Activated CD8-positive, alpha-beta memory T cell treated with anti-CD3 and anti-CD28 coated beads for 4 hours (primary cell): ENCODE results near the gene MRPL48.
"Not testable (repeated sequence)": the region's sequence is repeated elsewhere in the genome, so short reads cannot be mapped to it uniquely, and the experiment has no call there.

Source experiments
- DNase-seq, 2 donors: peaks; one replicate each; pipeline ENCODE4 v3.0.0-alpha.2; 2020; ENCODE audit warnings: low read depth in 2 of 2

The MRPL48 gene

GRCh38 chr11:73838443-73839122 is 50.9 kb downstream of the MRPL48 start:
- DNase-seq, result no peak

DNA sequence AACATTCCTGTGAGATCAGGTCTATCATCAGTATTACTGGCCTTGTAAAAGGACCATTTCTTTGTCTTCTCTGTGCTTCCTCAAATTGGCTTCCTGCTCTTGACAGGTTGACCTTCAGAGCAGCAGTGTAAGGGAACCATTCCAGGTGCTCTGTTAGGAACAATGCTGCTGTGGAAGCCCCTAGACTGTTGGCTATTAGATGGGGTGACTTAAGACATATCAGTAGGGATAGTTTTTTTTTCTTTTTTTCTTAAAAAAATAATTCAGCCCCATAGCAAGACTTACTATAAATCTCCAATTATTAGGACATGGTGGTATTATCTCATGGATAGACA is 51.4 kb downstream of the MRPL48 start:
- no peak for DNase-seq

GRCh38 chr11:73851046-73851764 is 63.5 kb downstream of the MRPL48 start:
- DNase-seq, result no peak

DNA sequence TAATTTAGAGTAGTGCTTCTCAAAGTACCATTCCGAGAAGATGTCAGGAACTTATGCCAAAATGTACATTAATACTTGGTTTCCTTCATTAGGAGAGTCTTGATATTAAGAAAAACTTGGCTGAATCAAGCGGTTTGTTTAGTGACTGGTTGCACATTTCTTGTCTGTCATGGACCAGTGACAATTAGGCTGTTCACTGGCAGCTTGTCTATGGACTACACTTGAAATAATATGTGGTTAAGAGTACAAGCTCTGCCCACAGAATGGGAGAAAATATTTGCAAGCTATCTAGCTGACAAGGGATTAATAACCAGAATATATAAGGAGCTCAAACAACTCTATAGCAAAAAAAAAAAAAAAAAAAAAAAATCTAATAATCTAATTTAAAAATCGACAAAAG is 64.4 kb downstream of the MRPL48 start:
- DNase-seq, result no peak

DNA sequence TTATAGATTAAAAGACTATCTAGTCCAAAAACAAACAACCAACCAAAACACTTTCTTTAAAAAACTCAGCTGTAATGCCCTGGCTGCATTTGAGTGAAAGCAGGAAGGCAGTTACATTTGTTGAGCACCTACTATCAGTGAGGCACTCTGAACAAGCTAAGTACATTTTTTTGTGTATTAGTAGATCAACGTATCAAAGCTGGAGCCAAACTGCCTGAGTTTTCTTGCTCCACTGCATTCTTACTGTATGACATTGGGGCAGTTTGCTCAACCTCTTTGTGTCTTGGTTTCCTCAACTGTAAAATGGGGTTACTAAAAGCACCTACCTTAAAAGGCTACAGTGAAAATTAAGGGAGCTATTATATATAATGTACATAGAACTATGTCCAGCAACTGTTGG is 67.0 kb downstream of the MRPL48 start:
- no peak for DNase-seq

DNA sequence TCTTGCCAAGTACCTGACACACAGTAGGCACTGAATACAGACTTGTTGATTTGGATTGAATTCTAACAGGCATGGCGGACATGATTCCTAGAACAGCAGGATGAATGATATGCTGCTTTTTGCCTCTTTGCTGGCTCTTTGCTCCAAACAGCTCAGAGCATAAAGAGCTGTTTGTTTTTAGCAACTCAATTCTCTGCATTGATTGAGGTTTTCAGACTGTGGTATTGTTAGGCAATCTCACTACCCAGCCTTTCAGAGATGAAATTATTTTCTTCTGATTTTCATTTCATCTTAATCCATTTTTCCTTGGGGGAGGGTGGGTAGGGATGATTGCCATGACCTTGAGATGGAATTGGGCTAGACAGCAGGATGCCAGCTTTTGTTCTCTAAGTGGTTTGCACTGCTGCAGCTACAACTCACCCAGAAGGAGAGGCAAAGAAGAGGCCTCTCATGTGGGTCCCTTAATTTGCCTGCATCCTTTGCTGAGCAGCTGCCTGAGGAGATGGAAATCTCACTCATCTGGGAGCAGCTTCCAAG is 68.4 kb downstream of the MRPL48 start:
- no peak for DNase-seq

DNA sequence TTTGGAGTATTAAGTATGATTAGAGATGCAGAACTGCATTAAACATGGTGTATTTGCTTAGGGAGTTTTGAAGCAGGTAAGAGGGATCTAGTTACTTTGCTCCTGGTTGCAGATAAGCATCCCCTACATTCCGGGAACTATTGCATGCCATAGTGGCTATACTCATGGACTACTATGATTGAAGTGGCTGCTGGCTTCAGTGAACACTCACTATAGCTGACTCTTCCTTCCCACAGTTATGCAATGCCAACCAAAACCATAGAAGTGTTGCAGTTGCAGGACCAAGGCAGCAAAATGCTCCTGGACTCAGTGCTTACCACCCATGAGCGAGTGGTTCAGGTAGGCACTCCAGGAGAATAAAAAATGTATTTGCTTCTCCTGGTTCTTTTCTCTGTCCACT is 72.0 kb downstream of the MRPL48 start:
- no peak for DNase-seq

GRCh38 chr11:73860202-73860601 is 72.5 kb downstream of the MRPL48 start:
- DNase-seq, result no peak

DNA sequence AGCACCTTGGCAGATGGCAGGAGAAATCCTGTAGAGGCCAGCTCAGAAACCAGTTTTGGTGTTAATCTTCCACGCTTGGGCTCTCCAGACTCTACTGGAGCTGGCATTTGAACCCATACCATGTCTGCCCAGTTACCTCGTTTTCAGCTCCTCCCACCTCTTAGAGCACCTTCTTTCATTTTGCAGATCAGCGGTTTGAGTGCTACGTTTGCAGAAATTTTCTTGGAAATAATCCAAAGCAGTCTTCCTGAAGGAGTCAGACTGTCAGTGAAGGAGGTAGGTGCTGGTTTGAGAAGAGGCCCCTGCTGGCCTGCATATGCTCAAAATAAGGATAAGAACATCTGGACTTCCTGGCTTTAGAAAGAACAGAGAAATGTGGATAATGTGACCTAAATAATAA is 75.3 kb downstream of the MRPL48 start:
- no peak for DNase-seq

DNA sequence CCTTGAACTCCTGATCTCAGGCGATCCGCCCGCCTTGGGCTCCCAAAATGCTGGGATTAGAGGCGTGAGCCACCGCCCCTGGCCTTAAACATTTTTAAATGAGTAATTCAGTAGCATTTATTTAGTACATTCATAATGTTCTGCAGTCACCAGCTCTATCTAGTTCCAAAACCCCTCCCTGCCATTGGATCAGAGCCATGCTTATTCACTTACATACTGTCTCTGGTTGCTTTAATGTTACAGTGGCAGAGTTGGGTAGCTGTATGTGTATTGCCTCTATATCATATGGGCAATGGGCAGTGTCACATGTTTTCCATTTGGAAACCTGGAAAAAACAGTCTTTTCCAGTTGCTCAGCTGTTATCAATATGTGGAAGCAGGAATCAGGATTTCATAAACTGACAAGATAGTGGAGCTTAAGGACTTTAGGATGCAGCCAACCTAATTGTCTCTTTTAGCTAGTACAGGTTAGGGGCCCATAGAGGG is 78.5 kb downstream of the MRPL48 start:
- DNase-seq, result no peak

- DNase-seq, result no peak
Observed at GRCh38 chr11:73866586-73866996, 78.9 kb downstream of the MRPL48 start.

- no peak for DNase-seq
Observed at GRCh38 chr11:73869332-73869949, 81.8 kb downstream of the MRPL48 start.

GRCh38 chr11:73870261-73870660 is 82.6 kb downstream of the MRPL48 start:
- DNase-seq, result no peak

- DNase-seq, result no peak
Observed at GRCh38 chr11:73872749-73873357, 85.2 kb downstream of the MRPL48 start.

DNA sequence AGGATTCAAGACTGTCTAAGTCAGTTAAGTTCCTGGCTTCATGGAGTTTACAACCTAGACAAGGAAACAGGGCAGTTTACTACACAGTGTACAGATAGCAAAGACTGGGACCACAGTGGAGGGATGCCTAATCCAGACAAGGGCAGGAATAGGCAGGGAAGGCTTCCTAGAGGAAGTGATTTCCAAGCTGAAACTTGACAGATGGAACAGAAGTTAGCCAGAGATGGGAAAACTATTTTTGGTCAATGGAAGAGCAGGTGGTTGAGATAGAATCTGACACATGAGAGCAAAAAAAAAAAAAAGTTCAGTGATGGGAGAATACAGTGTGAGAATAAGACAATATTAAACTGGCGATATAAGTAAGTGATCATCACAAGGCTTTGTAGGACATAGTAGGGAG is 87.7 kb downstream of the MRPL48 start:
- no peak for DNase-seq

GRCh38 chr11:73875840-73876239 is 88.2 kb downstream of the MRPL48 start:
- DNase-seq, result no peak

DNA sequence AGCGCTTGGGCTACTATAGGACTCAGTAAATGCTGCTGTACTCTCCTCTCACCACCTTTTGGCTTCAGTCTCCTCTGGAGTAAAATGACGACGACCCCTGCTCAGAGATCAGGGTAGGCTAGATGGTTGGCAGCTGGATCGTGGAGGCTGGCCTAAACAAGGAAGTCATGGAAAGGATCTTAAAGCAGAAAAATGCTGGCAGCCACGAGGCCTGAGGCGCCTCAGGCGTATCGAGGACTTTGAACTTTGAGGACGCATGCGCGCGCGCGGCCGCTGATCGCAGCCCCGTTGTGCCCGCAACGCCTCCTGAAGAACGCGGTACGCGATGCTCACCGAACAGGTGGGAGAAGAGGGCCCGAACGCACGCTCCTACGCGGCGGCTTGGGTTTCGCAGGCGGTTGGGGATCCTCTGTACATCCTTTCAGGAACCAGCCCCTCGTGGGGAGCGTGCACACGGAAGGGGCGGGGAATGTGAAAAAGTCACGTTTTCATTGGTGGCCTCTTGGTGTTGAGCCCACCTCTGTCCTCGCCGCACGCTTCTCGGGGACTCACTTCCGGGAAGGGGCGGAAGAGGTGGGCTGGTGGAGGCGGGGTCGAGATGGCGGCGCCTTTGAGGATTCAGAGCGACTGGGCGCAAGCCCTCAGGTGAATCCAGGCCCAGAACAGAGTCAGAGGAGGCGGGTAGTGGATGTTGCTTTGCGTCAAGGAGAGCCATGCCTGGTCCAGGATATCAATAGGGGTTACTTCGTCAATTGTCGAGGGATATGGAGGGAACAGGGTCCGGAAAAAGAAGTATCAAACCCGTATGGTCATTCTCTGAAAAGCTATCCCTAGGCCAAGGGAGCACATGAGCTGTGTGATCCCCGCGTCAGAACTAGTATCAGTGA is 89.0 kb downstream of the MRPL48 start, which contains the start of the genes COA4 and PAAF1:
Gene COA4, minus strand, starts transcription at position 423 of the 887 bp plus-strand sequence. CDS start 3,468 bp downstream, outside the sequence.
Gene PAAF1, plus strand, starts transcription at position 576 of the 887 bp plus-strand sequence. Its CDS starts 23 bp downstream, at position 599.
- peak; percentile 86 to 92 for DNase-seq

DNA sequence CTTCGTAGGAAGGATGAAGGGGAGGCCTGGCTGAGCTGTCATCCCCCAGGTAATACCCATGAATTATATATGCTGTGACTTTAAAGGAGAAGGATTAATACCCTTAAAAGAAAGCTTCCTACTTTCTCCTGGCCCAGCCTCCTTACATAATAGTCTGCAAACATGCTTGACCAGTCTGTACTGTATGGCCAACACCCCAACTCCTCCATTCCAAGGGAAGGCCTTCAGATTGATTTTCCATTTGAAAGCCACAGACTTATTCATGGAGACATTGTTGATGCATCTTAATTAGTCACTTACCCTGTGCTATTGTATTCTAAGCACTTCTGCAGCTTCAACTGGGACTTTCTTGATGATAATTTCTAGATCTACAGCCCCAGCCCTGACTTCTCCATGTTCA is 91.1 kb downstream of the MRPL48 start:
- DNase-seq, result no peak

DNA sequence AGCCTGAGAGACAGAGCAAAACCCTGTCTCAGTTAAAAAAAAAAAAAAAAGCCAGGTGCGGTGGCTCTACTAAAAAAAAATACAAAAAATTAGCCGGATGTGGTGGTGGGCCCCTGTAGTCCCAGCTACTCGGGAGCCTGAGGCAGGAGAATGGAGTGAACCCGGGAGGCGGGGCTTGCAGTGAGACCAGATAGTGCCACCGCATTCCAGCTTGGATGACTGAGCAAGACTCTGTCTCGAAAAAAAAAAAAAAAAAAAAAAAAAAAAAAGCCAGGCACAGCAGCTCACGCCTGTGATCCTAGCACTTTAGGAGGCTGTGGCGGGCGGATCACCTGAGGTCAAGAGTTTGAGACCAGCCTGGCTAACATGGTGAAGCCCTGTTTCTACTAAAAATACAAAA is 92.8 kb downstream of the MRPL48 start:
- DNase-seq, result not testable (repeated sequence)

GRCh38 chr11:73883856-73884255 is 96.2 kb downstream of the MRPL48 start:
- DNase-seq, result no peak

GRCh38 chr11:73888244-73888643 is 100.6 kb downstream of the MRPL48 start:
- no peak for DNase-seq
